ENCODE results near the gene BSCL2. TPM values are rescaled to one million over a fixed set of nuclear protein-coding genes. Genes with fewer than 3 reads are reported as not detected.
"Not testable (repeated sequence)": the region's sequence is repeated elsewhere in the genome, so short reads cannot be mapped to it uniquely, and the experiment has no call there.

The BSCL2 gene
- 10 to 100 TPM; 20.8 to 20.9 TPM for total RNA-seq
- 6.3 to 6.6 reads per million in 2 donors for total RNA-seq

GRCh38 chr11:62707277-62707861 lies at the start of gene BSCL2, which contains the start of gene GNG3:
TSS of gene BSCL2 (minus strand) at chr11:62707424. CDS start at chr11:62707195, 229 bp downstream.
TSS of gene GNG3 (plus strand) at chr11:62707676. CDS start at chr11:62708296, 620 bp downstream.
- no peak for ATAC-seq
- peaks cover 29% of the 10 kb centered on the region for H3K4me1 Mint-ChIP-seq
- no peaks in the 10 kb centered on the region for H3K36me3 Mint-ChIP-seq (ENCODE audit: low read depth)
- H3K27me3 Mint-ChIP-seq = no peaks in the 10 kb centered on the region
- no peak for DNase-seq
- H3K9me3 ChIP-seq (ENCODE audit: control insufficient read depth, low read length, poor library complexity, severe bottlenecking) = no peaks in the 10 kb centered on the region
- H3K27ac Mint-ChIP-seq = peak within 1 kb of the TSS; percentile 100
- peak within 1 kb of the TSS; percentile 97 for H3K4me3 Mint-ChIP-seq

- H3K36me3 Mint-ChIP-seq (ENCODE audit: low read depth) = no peaks in the 10 kb centered on the region
- H3K4me3 Mint-ChIP-seq = peak overlapping the region; percentile 21
- H3K9me3 ChIP-seq (ENCODE audit: control insufficient read depth, low read length, poor library complexity, severe bottlenecking) = no peaks in the 10 kb centered on the region
- peaks cover 6% of the 10 kb centered on the region for H3K4me1 Mint-ChIP-seq
- ATAC-seq (no peak), DNase-seq (no peak)
- no peaks in the 10 kb centered on the region for H3K27me3 Mint-ChIP-seq
- H3K27ac Mint-ChIP-seq = peak overlapping the region; percentile 94
Observed at GRCh38 chr11:62755086-62755615, 47.9 kb upstream of the BSCL2 start.

DNA sequence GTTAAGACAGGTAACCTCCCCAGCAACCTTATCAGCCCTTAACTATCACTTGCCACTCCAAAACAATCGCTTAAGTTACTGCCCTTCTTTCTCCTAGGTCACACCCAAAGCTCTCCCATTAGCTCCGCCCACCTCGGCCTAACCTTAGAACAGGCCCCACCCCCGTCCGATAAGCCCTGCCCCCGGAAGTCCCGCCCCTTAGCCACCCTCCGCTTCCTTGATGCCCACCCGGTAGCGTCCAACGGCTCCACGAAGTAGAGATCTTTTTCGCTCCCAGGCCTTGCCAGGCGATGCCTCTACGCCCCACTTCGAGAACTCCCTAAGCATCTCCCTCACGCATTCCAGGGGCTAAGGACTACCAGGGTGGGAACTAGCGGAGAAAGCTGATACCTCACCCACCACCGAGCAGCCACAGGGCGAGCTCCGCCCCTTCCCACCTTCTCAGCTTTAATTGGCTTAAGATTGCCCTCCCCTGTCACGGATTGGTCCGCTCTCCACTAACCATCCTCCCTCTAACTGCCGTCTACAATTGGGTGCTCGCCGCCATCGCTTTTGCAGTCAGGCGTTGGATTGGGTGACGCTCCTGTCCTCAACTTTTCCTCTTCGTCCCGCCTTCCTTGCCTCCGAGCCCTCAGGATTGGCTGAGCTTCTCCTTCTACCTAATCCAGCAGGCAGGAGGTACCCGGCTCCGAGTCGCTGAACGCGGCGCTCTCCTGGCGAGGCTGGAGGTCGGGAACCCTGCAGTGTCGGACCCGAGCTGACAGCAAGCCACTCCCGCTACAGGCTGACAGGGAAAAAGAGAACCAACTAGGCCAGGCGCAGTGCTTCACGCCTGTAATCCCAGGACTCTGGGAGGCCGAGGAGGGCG lies 46.7 kb upstream of the BSCL2 start, which contains the start of gene ZBTB3:
TSS of gene ZBTB3 (minus strand) at position 425 of the 868 bp plus-strand sequence. CDS start 496 bp downstream, outside the sequence.
- peak; percentile 91 to 94 (median 91) for DNase-seq
- H3K27me3 Mint-ChIP-seq = no peaks in the 10 kb centered on the region
- no peaks in the 10 kb centered on the region for H3K36me3 Mint-ChIP-seq (ENCODE audit: low read depth)
- H3K9me3 ChIP-seq (ENCODE audit: control insufficient read depth, low read length, poor library complexity, severe bottlenecking) = no peaks in the 10 kb centered on the region
- peak within 1 kb of the TSS; percentile 98 for H3K4me3 Mint-ChIP-seq
- ATAC-seq = peak; percentile 95
- H3K4me1 Mint-ChIP-seq = peaks cover 10% of the 10 kb centered on the region
- peak within 1 kb of the TSS; percentile 94 for H3K27ac Mint-ChIP-seq

GRCh38 chr11:62752994-62753735 lies 45.9 kb upstream of the BSCL2 start:
- ATAC-seq (no peak), DNase-seq (no peak)
- Mint-ChIP-seq H3K27me3 (no peaks in the 10 kb centered on the region), H3K4me3 (peak overlapping the region; percentile 98), H3K36me3 (ENCODE audit: low read depth) (no peaks in the 10 kb centered on the region), H3K27ac (peak overlapping the region; percentile 94), H3K4me1 (peaks cover 13% of the 10 kb centered on the region)
- H3K9me3 ChIP-seq (ENCODE audit: control insufficient read depth, low read length, poor library complexity, severe bottlenecking) = no peaks in the 10 kb centered on the region

DNA sequence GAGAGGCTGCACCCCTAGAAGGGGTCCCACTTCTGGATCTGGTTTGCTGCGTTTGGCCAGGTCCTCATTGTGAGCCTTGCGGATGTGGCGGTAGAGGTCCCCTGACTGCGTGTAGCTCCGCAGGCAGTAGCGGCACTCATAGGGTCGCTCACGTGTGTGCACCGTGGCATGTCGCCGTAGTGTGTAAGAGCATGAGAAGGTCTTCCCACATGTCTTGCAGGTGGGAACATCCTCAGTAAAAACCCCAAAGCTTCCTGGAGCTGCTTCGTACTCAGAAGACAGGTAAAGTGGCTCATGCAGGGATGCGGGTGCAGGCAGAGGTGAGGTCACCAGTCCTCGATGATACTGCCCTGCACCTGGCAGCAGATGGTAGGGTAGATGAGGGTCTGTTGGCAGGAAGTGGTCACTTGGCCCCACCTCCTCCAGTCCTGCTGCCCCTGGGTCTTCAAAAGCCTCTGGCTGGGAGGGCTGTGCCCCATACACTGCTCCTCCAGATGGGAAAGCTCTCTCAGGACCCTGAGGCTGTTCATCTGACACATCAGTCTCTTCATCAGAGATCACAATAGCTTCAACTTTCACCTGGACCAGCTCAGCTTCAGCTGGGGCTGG lies 45.1 kb upstream of the BSCL2 start:
- no peak for ATAC-seq
- no peaks in the 10 kb centered on the region for H3K36me3 Mint-ChIP-seq (ENCODE audit: low read depth)
- no peaks in the 10 kb centered on the region for H3K27me3 Mint-ChIP-seq
- DNase-seq = no peak
- no peak overlapping the region for H3K27ac Mint-ChIP-seq
- H3K4me3 Mint-ChIP-seq = no peak overlapping the region
- no peaks in the 10 kb centered on the region for H3K9me3 ChIP-seq (ENCODE audit: control insufficient read depth, low read length, poor library complexity, severe bottlenecking)
- H3K4me1 Mint-ChIP-seq = peaks cover 13% of the 10 kb centered on the region

- H3K9me3 ChIP-seq (ENCODE audit: control insufficient read depth, low read length, poor library complexity, severe bottlenecking); H3K4me3 Mint-ChIP-seq; H3K27me3 Mint-ChIP-seq; H3K36me3 Mint-ChIP-seq (ENCODE audit: low read depth); H3K27ac Mint-ChIP-seq; DNase-seq; ATAC-seq: not testable (repeated sequence)
- H3K4me1 Mint-ChIP-seq = peaks cover 13% of the 10 kb centered on the region
Observed at GRCh38 chr11:62749931-62750330, 42.7 kb upstream of the BSCL2 start.

GRCh38 chr11:62747475-62748160 lies 40.4 kb upstream of the BSCL2 start:
- peaks cover 8% of the 10 kb centered on the region for H3K4me1 Mint-ChIP-seq
- no peaks in the 10 kb centered on the region for H3K36me3 Mint-ChIP-seq (ENCODE audit: low read depth)
- H3K4me3 Mint-ChIP-seq = no peak overlapping the region
- no peaks in the 10 kb centered on the region for H3K27me3 Mint-ChIP-seq
- DNase-seq (no peak), ATAC-seq (no peak)
- no peaks in the 10 kb centered on the region for H3K9me3 ChIP-seq (ENCODE audit: control insufficient read depth, low read length, poor library complexity, severe bottlenecking)
- no peak overlapping the region for H3K27ac Mint-ChIP-seq

DNA sequence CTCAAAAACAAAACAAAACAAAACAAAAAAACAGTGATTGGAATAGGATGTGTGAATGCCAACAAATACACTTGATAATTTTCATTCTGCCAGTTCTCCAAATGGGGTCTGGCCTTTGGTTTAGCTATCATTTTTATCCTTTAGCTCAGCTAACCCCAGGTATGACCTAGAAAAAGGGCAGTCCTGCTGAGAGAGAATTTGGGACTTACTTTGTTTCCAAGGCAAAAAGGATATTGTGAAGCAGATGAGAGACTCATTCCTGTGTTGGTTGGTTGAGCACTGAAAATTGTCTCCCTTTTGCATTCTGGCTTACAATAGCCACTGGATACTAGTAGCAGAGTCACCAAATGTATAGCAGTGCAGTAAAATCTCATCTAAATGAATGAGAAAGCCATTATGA lies 30.0 kb upstream of the BSCL2 start:
- ATAC-seq (no peak), DNase-seq (no peak)
- Mint-ChIP-seq H3K27me3 (no peaks in the 10 kb centered on the region), H3K4me1 (peaks cover 4% of the 10 kb centered on the region), H3K27ac (no peak overlapping the region), H3K36me3 (ENCODE audit: low read depth) (no peaks in the 10 kb centered on the region), H3K4me3 (no peak overlapping the region)
- no peaks in the 10 kb centered on the region for H3K9me3 ChIP-seq (ENCODE audit: control insufficient read depth, low read length, poor library complexity, severe bottlenecking)

DNA sequence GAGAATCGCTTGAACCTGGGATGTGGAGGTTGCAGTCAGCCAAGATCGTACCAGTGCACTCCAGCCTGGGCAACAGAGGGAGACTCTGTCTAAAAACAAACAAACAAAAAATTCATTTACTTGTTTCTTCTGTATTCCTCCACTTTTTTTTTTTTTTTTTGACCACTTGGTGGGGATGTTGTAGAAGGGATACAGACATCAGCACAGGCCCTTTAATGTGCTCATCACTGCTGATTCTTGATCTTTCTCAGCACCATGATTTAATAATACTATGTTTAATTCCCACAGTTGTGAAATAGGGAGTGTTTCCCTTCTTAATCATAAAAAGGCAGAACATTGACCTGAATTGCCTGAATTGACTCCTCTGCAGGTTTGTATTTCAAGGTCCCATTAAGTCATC lies 25.6 kb upstream of the BSCL2 start:
- ATAC-seq (no peak), DNase-seq (no peak)
- Mint-ChIP-seq H3K27ac (no peak overlapping the region), H3K4me3 (no peak overlapping the region), H3K36me3 (ENCODE audit: low read depth) (no peaks in the 10 kb centered on the region), H3K27me3 (no peaks in the 10 kb centered on the region), H3K4me1 (peaks cover 16% of the 10 kb centered on the region)
- no peaks in the 10 kb centered on the region for H3K9me3 ChIP-seq (ENCODE audit: control insufficient read depth, low read length, poor library complexity, severe bottlenecking)

DNA sequence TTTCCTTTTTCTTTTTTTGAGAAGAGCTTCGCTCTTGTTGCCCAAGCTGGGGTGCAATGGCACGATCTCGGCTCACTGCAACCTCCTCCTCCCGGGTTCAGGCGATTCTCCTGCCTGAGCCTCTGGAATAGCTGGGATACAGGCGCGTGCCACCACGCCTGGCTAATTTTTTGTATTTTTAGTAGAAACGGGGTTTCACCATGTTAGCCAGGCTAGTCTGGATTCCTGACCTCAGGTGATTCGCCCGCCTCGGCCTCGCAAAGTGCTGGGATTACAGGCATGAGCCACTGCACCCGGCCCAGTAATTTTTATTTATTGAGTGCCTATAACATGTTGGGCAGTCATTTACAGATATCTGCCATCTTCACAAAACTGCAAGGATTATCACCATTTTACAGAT lies 22.9 kb upstream of the BSCL2 start:
- Mint-ChIP-seq H3K4me3 (peak overlapping the region; percentile 96), H3K27ac (peak overlapping the region; percentile 98), H3K4me1 (peaks cover 29% of the 10 kb centered on the region)
- not testable (repeated sequence) for ATAC-seq; H3K27me3 Mint-ChIP-seq; H3K36me3 Mint-ChIP-seq (ENCODE audit: low read depth); H3K9me3 ChIP-seq (ENCODE audit: control insufficient read depth, low read length, poor library complexity, severe bottlenecking); DNase-seq

DNA sequence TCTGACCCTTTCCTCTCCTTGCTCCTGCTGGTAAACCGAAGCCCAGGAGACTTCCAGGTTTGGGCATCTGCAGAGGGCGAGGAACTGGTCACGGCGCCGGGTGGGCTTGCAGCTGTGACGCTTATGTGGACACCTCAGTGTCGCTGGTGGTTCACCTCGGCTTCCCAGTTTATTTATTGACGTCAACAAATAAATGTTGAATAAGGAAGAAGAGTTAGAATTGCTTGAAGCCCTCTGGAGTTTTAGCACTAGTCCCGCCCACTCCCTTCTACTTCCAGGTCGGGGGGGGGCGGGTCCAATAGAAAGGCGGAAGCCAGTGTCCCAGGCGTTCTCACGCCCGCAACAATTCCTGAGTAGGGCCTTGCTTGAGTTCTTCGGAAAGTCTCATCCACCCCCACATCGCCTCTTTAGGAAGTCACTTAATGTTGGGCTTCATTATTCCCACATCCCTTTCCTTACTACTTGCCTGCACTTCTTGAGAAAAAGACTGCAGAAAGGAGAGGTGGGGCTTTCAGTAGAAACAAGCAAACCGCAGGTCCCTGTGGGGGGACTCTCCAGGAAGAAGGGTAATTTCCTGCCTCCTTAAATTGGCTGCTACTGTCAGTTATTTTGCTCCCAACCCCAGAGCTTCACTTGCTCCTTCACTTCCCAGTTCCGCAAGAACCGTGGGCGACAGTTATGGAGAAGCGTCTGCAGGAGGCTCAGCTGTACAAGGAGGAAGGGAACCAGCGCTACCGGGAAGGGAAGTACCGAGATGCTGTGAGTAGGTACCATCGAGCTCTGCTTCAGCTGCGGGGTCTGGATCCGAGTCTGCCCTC lies 21.2 kb upstream of the BSCL2 start, which contains the start of gene TTC9C:
TSS of gene TTC9C (plus strand) at position 316 of the 818 bp plus-strand sequence. CDS start at position 679, 363 bp downstream.
- H3K36me3 Mint-ChIP-seq (ENCODE audit: low read depth) = peaks cover 7% of the 10 kb centered on the region
- H3K4me3 Mint-ChIP-seq = peak within 1 kb of the TSS; percentile 96
- no peaks in the 10 kb centered on the region for H3K27me3 Mint-ChIP-seq
- peak; percentile 65 to 73 (median 73) for DNase-seq
- peak within 1 kb of the TSS; percentile 98 for H3K27ac Mint-ChIP-seq
- H3K9me3 ChIP-seq (ENCODE audit: control insufficient read depth, low read length, poor library complexity, severe bottlenecking) = no peaks in the 10 kb centered on the region
- H3K4me1 Mint-ChIP-seq = peaks cover 40% of the 10 kb centered on the region
- peak; percentile 43 for ATAC-seq
